Esophagus squamous epithelium (tissue), 5 donors: ENCODE results near the gene KCNMB3. TPM values are rescaled to one million over a fixed set of nuclear protein-coding genes. Genes with fewer than 3 reads are reported as not detected.

Source experiments
- DNase-seq: peaks from one replicate; lab custom pipeline; 2025; lab: John Stamatoyannopoulos, UW
- H3K27ac ChIP-seq, 4 donors: fragments of 200-600 bp; sonication (generic); one replicate each; pipeline ENCODE4 v1.5.1; 2016 to 2019; ENCODE audit warnings: mild to moderate bottlenecking in 1 of 4
- H3K27me3 ChIP-seq, 4 donors: fragments of 200-600 bp; sonication (generic); 1 replicate in 3 of 4; 2 replicates in 1 of 4; pipeline versions ENCODE4 v1.5.1 to v1.6.0; 2017 to 2021; ENCODE audit warnings: antibody characterized with exemption in 1 of 4
- H3K36me3 ChIP-seq, 3 donors: fragments of 200-600 bp; sonication (generic); one replicate each; pipeline ENCODE4 v1.5.1; 2016 to 2019
- H3K4me1 ChIP-seq, 3 donors: fragments of 200-600 bp; sonication (generic); one replicate each; pipeline ENCODE4 v1.5.1; 2017 to 2019
- H3K4me3 ChIP-seq, 4 donors: fragments of 200-600 bp; sonication (generic); 1 replicate in 3 of 4; 2 replicates in 1 of 4; pipeline ENCODE4 v1.5.1; 2016 to 2019; ENCODE audit warnings: mild to moderate bottlenecking in 2 of 4, moderate library complexity in 1 of 4
- H3K9me3 ChIP-seq, 3 donors: fragments of 200-600 bp; sonication (generic); one replicate each; pipeline ENCODE4 v1.5.1; 2016 to 2019
- CTCF ChIP-seq, 6 experiments: fragments of 450-650 bp in 4 of 6; fragments of 200-600 bp in 2 of 6; sonication (generic) in 2 of 6; IDR thresholded peaks; one replicate each; pipeline ENCODE4 v1.5.1; 2016 to 2019; ENCODE audit warnings: antibody characterized with exemption in 6 of 6, mild to moderate bottlenecking in 4 of 6, moderate library complexity in 4 of 6
- POLR2A ChIP-seq, 4 donors: fragments of 450-650 bp; IDR thresholded peaks; one replicate each; pipeline ENCODE4 v1.6.1; 2017; ENCODE audit warnings: antibody characterized with exemption in 4 of 4, mild to moderate bottlenecking in 4 of 4, moderate library complexity in 3 of 4
- WGBS, 2 donors: methylation state at CpG; one replicate each; pipeline ENCODE4 v1.1.5; 2018; 5-methylcytosine and 5-hydroxymethylcytosine counted together
- intact Hi-C: fragments of 100-400 bp; cut with DNase I; formaldehyde crosslinking; loops from one replicate; pipeline ENCODE4 v1.15.0; 2022
- total RNA-seq, 4 donors: library from RNA; depleted of rRNA; stranded (reverse); fragments of >200 nt; gene quantifications; one replicate each; pipeline ENCODE4 v1.1.0, GENCODE V29; 2016
- donor health status: DM: yes; HTN: yes; CAD: no.

The KCNMB3 gene, protein sequence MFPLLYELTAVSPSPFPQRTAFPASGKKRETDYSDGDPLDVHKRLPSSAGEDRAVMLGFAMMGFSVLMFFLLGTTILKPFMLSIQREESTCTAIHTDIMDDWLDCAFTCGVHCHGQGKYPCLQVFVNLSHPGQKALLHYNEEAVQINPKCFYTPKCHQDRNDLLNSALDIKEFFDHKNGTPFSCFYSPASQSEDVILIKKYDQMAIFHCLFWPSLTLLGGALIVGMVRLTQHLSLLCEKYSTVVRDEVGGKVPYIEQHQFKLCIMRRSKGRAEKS
- 1 to 10 TPM in 2 of 4 donors, under 1 TPM in 2; 0.15 to 1.6 (median 1.2) TPM for total RNA-seq

- no peak for TF ChIP-seq POLR2A (IDR thresholded peaks at IDR 0.05)
- no peak for TF ChIP-seq CTCF (IDR thresholded peaks at IDR 0.05)
- intact Hi-C loops = no loop called here
- H3K36me3 ChIP-seq = peaks cover 0 to 16% (median 0%) of the 10 kb centered on the region in 3 donors
- no peaks in the 10 kb centered on the region for H3K4me1 ChIP-seq
- H3K4me3 ChIP-seq = no peak within 1 kb of the TSS
- DNase-seq = no peak
- no peaks in the 10 kb centered on the region for H3K9me3 ChIP-seq
- H3K27ac ChIP-seq = no peak within 1 kb of the TSS
- no peaks in the 10 kb centered on the region for H3K27me3 ChIP-seq
- WGBS, 2 donors = 85% methylated on average over 6 of the region's 6 CpGs
Observed at GRCh38 chr3:179250803-179251476, at the start of gene KCNMB3. KCNMB3 (minus strand) TSS chr3:179251114; CDS start chr3:179250990, 124 bp downstream.

GRCh38 chr3:179299999-179300613 is 49.2 kb upstream of the KCNMB3 start:
- Histone ChIP-seq H3K4me1 (no peaks in the 10 kb centered on the region), H3K4me3 (no peak overlapping the region), H3K36me3 (no peaks in the 10 kb centered on the region), H3K27me3 (no peaks in the 10 kb centered on the region), H3K9me3 (no peaks in the 10 kb centered on the region), H3K27ac (no peak overlapping the region)
- intact Hi-C loops = no loop called here
- 54 to 80% methylated on average over 5 of the region's 5 CpGs for WGBS, 2 donors
- no peak for DNase-seq
- TF ChIP-seq POLR2A (IDR thresholded peaks at IDR 0.05) = no peak
- TF ChIP-seq CTCF (IDR thresholded peaks at IDR 0.05) = no peak

DNA sequence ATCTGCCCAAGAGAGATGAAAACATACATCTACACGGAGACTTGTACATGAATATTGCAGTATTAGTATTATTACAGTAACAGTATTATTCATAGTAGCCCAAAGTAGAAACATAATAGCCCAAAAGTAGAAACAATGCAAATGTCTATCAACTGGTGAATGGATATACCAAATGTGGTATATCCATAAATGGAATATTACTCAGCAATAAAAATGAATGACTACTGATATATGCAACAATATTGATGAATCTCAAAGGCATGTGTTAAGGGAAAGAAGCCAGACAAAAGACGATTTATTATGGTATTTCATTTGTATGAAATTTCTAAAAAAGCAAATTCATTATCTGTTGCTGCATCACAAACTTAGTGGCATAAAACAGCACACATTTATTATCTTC is 48.4 kb upstream of the KCNMB3 start:
- TF ChIP-seq POLR2A (IDR thresholded peaks at IDR 0.05) = no peak
- TF ChIP-seq CTCF (IDR thresholded peaks at IDR 0.05) = no peak
- no peaks in the 10 kb centered on the region for H3K9me3 ChIP-seq
- DNase-seq = no peak
- intact Hi-C loops = no loop called here
- no peak overlapping the region for H3K4me3 ChIP-seq
- no peaks in the 10 kb centered on the region for H3K27me3 ChIP-seq
- H3K4me1 ChIP-seq = no peaks in the 10 kb centered on the region
- no peaks in the 10 kb centered on the region for H3K36me3 ChIP-seq
- 78 to 79% methylated on average over 2 of the region's 2 CpGs for WGBS, 2 donors
- H3K27ac ChIP-seq = no peak overlapping the region

GRCh38 chr3:179297971-179298725 is 47.2 kb upstream of the KCNMB3 start:
- intact Hi-C loops = no loop called here
- H3K36me3 ChIP-seq = no peaks in the 10 kb centered on the region
- 60 to 70% methylated on average over 4 to 5 of the region's 5 CpGs for WGBS, 2 donors
- TF ChIP-seq POLR2A (IDR thresholded peaks at IDR 0.05) (no peak), CTCF (IDR thresholded peaks at IDR 0.05) (no peak)
- no peak overlapping the region for H3K27ac ChIP-seq
- no peak overlapping the region for H3K4me3 ChIP-seq
- DNase-seq = no peak
- no peaks in the 10 kb centered on the region for H3K4me1 ChIP-seq
- no peaks in the 10 kb centered on the region for H3K9me3 ChIP-seq
- no peaks in the 10 kb centered on the region for H3K27me3 ChIP-seq
